OCI-LY7 (cell line): ENCODE data around the gene ARL11. TPM values are rescaled to one million over a fixed set of nuclear protein-coding genes. Genes with fewer than 3 reads are reported as not detected.

Experiments used
- BruUV-seq: library from RNA; stranded (reverse); fragments of 400-500 nt; replicated peaks from 2 replicates; lab custom pipeline; 2021; lab: Mats Ljungman, UMichigan
- CTCF ChIA-PET: fragments of 300-600 bp; sonication (Branson Sonifier 250); formaldehyde crosslinking; loops from one replicate; lab custom pipeline; 2022; ENCODE audit warnings: antibody characterized with exemption; ENCODE audit not compliant: unreplicated experiment; lab: Charles Lee
- POLR2A ChIA-PET: fragments of 300-600 bp; sonication (Branson Sonifier 250); formaldehyde crosslinking; loops from one replicate; lab custom pipeline; 2022; ENCODE audit warnings: antibody characterized with exemption; lab: Charles Lee
- DNase-seq: peaks from one replicate; pipeline ENCODE4 v3.0.0-alpha.2; 2015; ENCODE audit warnings: low spot score
- H2AFZ ChIP-seq: fragments of 200-600 bp; sonication (generic), shearing (Covaris generic); 2 replicates; pipeline ENCODE4 v1.6.1; 2014; ENCODE audit warnings: mild to moderate bottlenecking, antibody characterized with exemption, low read length, moderate library complexity
- H3K27ac ChIP-seq: fragments of 200-600 bp; sonication (generic); 2 replicates; pipeline ENCODE4 v1.5.1; 2014; ENCODE audit warnings: mixed run types, low read depth, mild to moderate bottlenecking, moderate library complexity, low read length, inconsistent platforms; ENCODE audit not compliant: poor library complexity, severe bottlenecking
- H3K36me3 ChIP-seq: fragments of 200-600 bp; sonication (generic); 2 replicates; pipeline ENCODE4 v1.6.1; 2014; ENCODE audit warnings: mild to moderate bottlenecking, antibody characterized with exemption, low read length, moderate library complexity, mixed read lengths; ENCODE audit not compliant: insufficient read depth
- H3K4me1 ChIP-seq: fragments of 200-600 bp; sonication (generic); 2 replicates; pipeline ENCODE4 v1.5.1; 2014; ENCODE audit warnings: mild to moderate bottlenecking, low read length; ENCODE audit not compliant: insufficient read depth, poor library complexity, severe bottlenecking
- H3K4me2 ChIP-seq: fragments of 200-600 bp; sonication (generic); 2 replicates; pipeline ENCODE4 v1.6.1; 2014; ENCODE audit warnings: mild to moderate bottlenecking, low read length
- H3K4me3 ChIP-seq: fragments of 200-600 bp; sonication (generic); 2 replicates; pipeline ENCODE4 v1.5.1; 2014; ENCODE audit warnings: mild to moderate bottlenecking, low read depth, low read length; ENCODE audit not compliant: poor library complexity, severe bottlenecking
- H3K79me2 ChIP-seq: fragments of 200-600 bp; sonication (generic); 2 replicates; pipeline ENCODE4 v1.6.1; 2016; ENCODE audit warnings: low read depth, mild to moderate bottlenecking, low read length, moderate library complexity, mixed read lengths; ENCODE audit not compliant: insufficient read depth
- H3K9me2 ChIP-seq: fragments of 200-600 bp; sonication (generic); 2 replicates; pipeline ENCODE4 v1.6.1; 2016; ENCODE audit warnings: mild to moderate bottlenecking, low read length, mixed read lengths; ENCODE audit not compliant: insufficient read depth
- H3K9me3 ChIP-seq: fragments of 200-600 bp; sonication (generic); 2 replicates; pipeline ENCODE4 v1.6.1; 2014; ENCODE audit warnings: mild to moderate bottlenecking, mixed run types, low read length, mixed read lengths
- H4K20me1 ChIP-seq: fragments of 200-600 bp; sonication (generic); 2 replicates; pipeline ENCODE4 v1.6.1; 2014; ENCODE audit warnings: mild to moderate bottlenecking, antibody characterized with exemption, low read length, moderate library complexity, mixed read lengths; ENCODE audit not compliant: insufficient read depth
- CTCF ChIP-seq: fragments of 200-600 bp; sonication (generic); conservative IDR thresholded peaks from 2 replicates; pipeline ENCODE4 v1.5.1; 2014; ENCODE audit warnings: mild to moderate bottlenecking, antibody characterized with exemption, low read length, moderate library complexity, mixed read lengths
- EZH2phosphoT487 ChIP-seq: fragments of 200-600 bp; sonication (generic); IDR thresholded peaks from 2 replicates; pipeline ENCODE4 v1.6.1; 2018; ENCODE audit warnings: low read depth, borderline replicate concordance, mild to moderate bottlenecking, mixed run types, antibody characterized with exemption, low read length, moderate library complexity, mixed read lengths
- intact Hi-C: fragments of 100-400 bp; cut with micrococcal nuclease; formaldehyde crosslinking; loops from one replicate; pipeline ENCODE4 v1.10.0; 2022; ENCODE audit not compliant: unreplicated experiment
- total RNA-seq, 2 experiments: library from RNA; depleted of rRNA in 1 of 2; stranded (reverse); fragments of >200 nt in 1 of 2; shearing (Covaris generic) in 1 of 2; gene quantifications; 2 replicates each; pipeline ENCODE4 v1.2.3, GENCODE V29; 2014 to 2022

Gene ARL11
- total RNA-seq, 2 experiments from 2014 or later, result 8.3 to 20.5 TPM

- BruUV-seq, result no TSS peak
- Histone ChIP-seq H3K36me3 (no peaks in the 10 kb centered on the region), H3K9me2 (no peaks in the 10 kb centered on the region), H3K4me2 (no peak overlapping the region), H3K4me1 (no peaks in the 10 kb centered on the region), H3K4me3 (no peak overlapping the region), H3K9me3 (no peaks in the 10 kb centered on the region), H4K20me1 (no peaks in the 10 kb centered on the region), H3K27ac (no peak overlapping the region), H2AFZ (no peak overlapping the region), H3K79me2 (no peaks in the 10 kb centered on the region)
- ChIA-PET POLR2A (no interaction called here), CTCF (no interaction called here)
- intact Hi-C loops, result no loop called here
- TF ChIP-seq EZH2phosphoT487 (no peak), CTCF (no peak; the same call in 1 of the 2 replicates)
- DNase-seq, result no peak
Measured at GRCh38 chr13:49649244-49649962, 21.1 kb downstream of the ARL11 start.

DNA sequence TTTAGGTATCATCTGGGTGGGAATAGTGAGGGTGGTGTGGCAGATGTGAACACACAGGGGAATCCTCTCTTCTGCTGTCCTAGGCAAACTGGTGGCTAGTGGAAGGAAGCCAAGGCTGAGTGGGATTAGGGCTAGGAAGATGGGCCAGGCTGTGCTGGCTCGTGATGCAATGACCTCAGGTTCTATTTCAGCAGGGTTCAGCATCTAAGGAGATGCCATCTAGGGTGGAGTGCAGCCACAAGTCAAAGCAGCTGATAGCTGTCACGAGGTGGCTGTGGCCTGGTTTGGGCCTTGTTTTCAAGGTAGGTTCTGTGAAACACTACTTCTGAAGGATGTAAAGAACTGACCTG is 21.6 kb downstream of the ARL11 start:
- Histone ChIP-seq H3K4me2 (no peak overlapping the region), H3K36me3 (no peaks in the 10 kb centered on the region), H3K27ac (no peak overlapping the region), H3K9me3 (no peaks in the 10 kb centered on the region), H3K4me3 (no peak overlapping the region), H3K79me2 (no peaks in the 10 kb centered on the region), H3K4me1 (no peaks in the 10 kb centered on the region), H2AFZ (no peak overlapping the region), H3K9me2 (no peaks in the 10 kb centered on the region), H4K20me1 (no peaks in the 10 kb centered on the region)
- DNase-seq, result no peak
- BruUV-seq, result no TSS peak
- TF ChIP-seq EZH2phosphoT487 (no peak), CTCF (no peak)
- ChIA-PET CTCF (no interaction called here), POLR2A (no interaction called here)
- intact Hi-C loops, result no loop called here

DNA sequence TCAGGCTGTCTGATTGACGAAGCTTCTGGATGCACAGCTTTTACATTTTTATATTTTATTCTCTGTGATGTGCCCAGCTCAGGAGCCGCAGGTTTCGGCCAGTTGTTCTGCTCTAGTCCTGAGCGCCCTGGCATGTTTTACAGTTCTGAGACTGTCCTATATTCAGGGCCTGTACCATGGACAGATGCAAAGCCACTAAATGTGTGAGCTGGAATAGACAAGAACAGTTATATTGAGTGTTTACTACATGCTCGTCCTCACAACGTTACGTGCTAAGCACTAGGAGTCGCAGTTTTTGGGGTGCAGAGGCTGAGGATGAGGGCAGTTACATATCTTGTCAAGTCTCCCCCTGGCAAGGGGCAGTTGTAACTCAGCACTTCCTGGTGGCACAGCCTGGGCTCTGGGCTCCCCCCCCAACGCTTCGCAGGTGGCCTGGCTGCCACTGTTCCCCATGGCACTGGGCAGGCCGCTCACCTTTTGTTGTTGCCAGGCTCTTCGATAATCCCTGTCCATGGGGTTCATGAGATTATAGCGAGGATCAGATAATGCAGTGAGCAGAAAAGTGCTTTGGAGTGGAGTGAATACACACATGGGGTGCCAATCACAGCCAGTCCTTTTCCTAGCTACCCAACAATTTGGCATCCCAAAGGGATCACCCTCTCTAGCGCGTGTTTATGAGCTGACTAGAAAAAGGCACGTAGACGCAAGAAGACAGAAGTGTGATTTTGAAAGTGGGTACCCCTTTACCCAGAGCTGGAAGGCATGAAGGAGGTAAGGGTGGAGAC is 23.5 kb downstream of the ARL11 start:
- Histone ChIP-seq H3K4me2 (no peak overlapping the region), H2AFZ (no peak overlapping the region), H3K4me3 (no peak overlapping the region), H3K9me3 (no peaks in the 10 kb centered on the region), H3K36me3 (no peaks in the 10 kb centered on the region), H3K79me2 (no peaks in the 10 kb centered on the region), H4K20me1 (no peaks in the 10 kb centered on the region), H3K4me1 (no peaks in the 10 kb centered on the region), H3K9me2 (no peaks in the 10 kb centered on the region), H3K27ac (no peak overlapping the region)
- ChIA-PET POLR2A (interaction anchor here (0.6 kb wide), 4 partner anchors 194 to 1690 kb away, joined by 3 to 4 read pairs (median 4); no protein-coding TSS in a partner anchor), CTCF (no interaction called here)
- TF ChIP-seq EZH2phosphoT487, result no peak
- TF ChIP-seq CTCF, result no peak
- intact Hi-C loops, result no loop called here
- no peak for DNase-seq
- no TSS peak for BruUV-seq
